MM.1S (cell line): ENCODE results near the gene CCDC107.

Source experiments
- DNase-seq: peaks from one replicate; pipeline ENCODE4 v3.0.0-alpha.2; 2015
- H2AFZ ChIP-seq: fragments of 300-600 bp; sonication (generic); 2 replicates; pipeline ENCODE4 v1.6.0; 2016; ENCODE audit warnings: antibody characterized with exemption, low read length
- H3F3A ChIP-seq: fragments of 300-600 bp; sonication (generic); 2 replicates; pipeline ENCODE4 v1.6.1; 2016; ENCODE audit warnings: mild to moderate bottlenecking, antibody characterized with exemption, low read length, moderate library complexity, mixed read lengths; ENCODE audit not compliant: insufficient read depth
- H3K27ac ChIP-seq: fragments of 300-600 bp; sonication (generic); 2 replicates; pipeline ENCODE4 v1.5.1; 2016; ENCODE audit warnings: mild to moderate bottlenecking, low read length
- H3K27me3 ChIP-seq: fragments of 300-600 bp; sonication (generic); replicated peaks from 2 replicates; pipeline ENCODE4 v1.6.0; 2016; ENCODE audit warnings: low read length; ENCODE audit not compliant: insufficient read depth
- H3K36me3 ChIP-seq: fragments of 300-600 bp; sonication (generic); replicated peaks from 2 replicates; pipeline ENCODE4 v1.6.1; 2016; ENCODE audit warnings: mild to moderate bottlenecking, low read length, mixed read lengths; ENCODE audit not compliant: insufficient read depth
- H3K4me1 ChIP-seq: fragments of 300-600 bp; sonication (generic); 2 replicates; pipeline ENCODE4 v1.6.1; 2016; ENCODE audit warnings: low read length, mixed read lengths
- H3K4me2 ChIP-seq: fragments of 300-600 bp; sonication (generic); 2 replicates; pipeline ENCODE4 v1.6.0; 2016; ENCODE audit warnings: low read depth, low read length
- H3K4me3 ChIP-seq: fragments of 300-600 bp; sonication (generic); 2 replicates; pipeline ENCODE4 v1.5.1; 2016; ENCODE audit warnings: low read length, mixed read lengths
- H3K79me2 ChIP-seq: fragments of 300-600 bp; sonication (generic); 2 replicates; pipeline ENCODE4 v1.6.1; 2016; ENCODE audit warnings: mixed run types, low read length, mixed read lengths
- H3K9ac ChIP-seq: fragments of 300-600 bp; sonication (generic); 2 replicates; pipeline ENCODE4 v1.6.1; 2016; ENCODE audit warnings: low read length, mixed read lengths
- H3K9me2 ChIP-seq: fragments of 300-600 bp; sonication (generic); replicated peaks from 2 replicates; pipeline ENCODE4 v1.6.1; 2016; ENCODE audit warnings: mild to moderate bottlenecking, low read length, mixed read lengths; ENCODE audit not compliant: insufficient read depth
- H3K9me3 ChIP-seq: fragments of 300-600 bp; sonication (generic); replicated peaks from 2 replicates; pipeline ENCODE4 v1.6.1; 2016; ENCODE audit warnings: mild to moderate bottlenecking, low read length, mixed read lengths; ENCODE audit not compliant: insufficient read depth
- H4K20me1 ChIP-seq: fragments of 300-600 bp; sonication (generic); 2 replicates; pipeline ENCODE4 v1.6.1; 2016; ENCODE audit warnings: mild to moderate bottlenecking, low read length, moderate library complexity, mixed read lengths; ENCODE audit not compliant: insufficient read depth
- EZH2 ChIP-seq: fragments of 300-600 bp; sonication (generic); optimal IDR thresholded peaks from 2 replicates; pipeline ENCODE3; 2017; ENCODE audit warnings: low read depth, mild to moderate bottlenecking, antibody characterized with exemption, low read length, mixed read lengths
- EZH2phosphoT487 ChIP-seq: fragments of 300-600 bp; sonication (generic); IDR thresholded peaks from 2 replicates; pipeline ENCODE4 v1.6.1; 2018; ENCODE audit warnings: antibody characterized with exemption, low read length
- TF ChIP-seq, protein P1 (sequence below): fragments of 300-600 bp; sonication (generic); IDR thresholded peaks from 2 replicates; pipeline ENCODE4 v1.5.1; 2016; ENCODE audit warnings: antibody characterized with exemption, low read length, mixed read lengths

CCDC107 gene

DNA sequence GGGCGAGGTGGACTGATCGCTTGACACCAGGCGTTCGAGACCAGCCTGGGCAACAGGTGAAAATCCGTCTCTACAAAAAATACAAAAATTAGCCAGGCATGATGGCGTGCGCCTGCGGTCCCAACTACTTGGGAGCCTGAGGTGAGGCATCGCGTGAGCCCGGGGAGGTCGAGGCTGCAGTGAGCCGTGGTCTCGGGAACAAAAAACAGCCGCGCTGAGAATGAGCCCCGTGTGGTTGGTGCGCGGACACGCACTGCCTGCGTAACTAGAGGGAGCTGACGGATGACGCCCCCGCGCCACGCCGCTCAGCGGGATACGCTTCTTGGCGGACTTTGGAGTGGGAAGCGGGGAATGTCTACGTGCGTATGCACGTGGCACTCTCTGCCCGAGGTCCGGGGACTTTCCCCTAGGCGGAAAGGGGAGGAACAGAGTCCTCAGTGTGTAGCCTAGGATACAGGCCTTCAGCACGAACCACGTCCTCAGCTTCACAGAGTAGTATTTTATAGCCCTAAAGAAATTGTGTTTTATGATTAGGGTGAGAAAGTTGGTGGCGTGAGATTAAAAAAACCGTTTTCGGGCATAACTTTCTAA, 451 bp upstream of the CCDC107 start, which contains the start of gene RMRP:
Gene RMRP (minus strand): TSS at position 474 of the 591 bp plus-strand sequence.
- H3K9ac ChIP-seq = peak within 1 kb of the TSS; percentile 88
- H3K4me2 ChIP-seq = peak within 1 kb of the TSS; percentile 89
- H3K9me3 ChIP-seq = no peaks in the 10 kb centered on the region
- H2AFZ ChIP-seq = peak within 1 kb of the TSS; percentile 80
- peak within 1 kb of the TSS; percentile 91 for H3K27ac ChIP-seq
- H3F3A ChIP-seq = peaks cover 20% of the 10 kb centered on the region
- no peaks in the 10 kb centered on the region for H4K20me1 ChIP-seq
- H3K79me2 ChIP-seq = peaks cover 14% of the 10 kb centered on the region
- no peaks in the 10 kb centered on the region for H3K36me3 ChIP-seq
- no peaks in the 10 kb centered on the region for H3K27me3 ChIP-seq
- TF ChIP-seq EZH2 = no peak
- TF ChIP-seq, protein P1, sequence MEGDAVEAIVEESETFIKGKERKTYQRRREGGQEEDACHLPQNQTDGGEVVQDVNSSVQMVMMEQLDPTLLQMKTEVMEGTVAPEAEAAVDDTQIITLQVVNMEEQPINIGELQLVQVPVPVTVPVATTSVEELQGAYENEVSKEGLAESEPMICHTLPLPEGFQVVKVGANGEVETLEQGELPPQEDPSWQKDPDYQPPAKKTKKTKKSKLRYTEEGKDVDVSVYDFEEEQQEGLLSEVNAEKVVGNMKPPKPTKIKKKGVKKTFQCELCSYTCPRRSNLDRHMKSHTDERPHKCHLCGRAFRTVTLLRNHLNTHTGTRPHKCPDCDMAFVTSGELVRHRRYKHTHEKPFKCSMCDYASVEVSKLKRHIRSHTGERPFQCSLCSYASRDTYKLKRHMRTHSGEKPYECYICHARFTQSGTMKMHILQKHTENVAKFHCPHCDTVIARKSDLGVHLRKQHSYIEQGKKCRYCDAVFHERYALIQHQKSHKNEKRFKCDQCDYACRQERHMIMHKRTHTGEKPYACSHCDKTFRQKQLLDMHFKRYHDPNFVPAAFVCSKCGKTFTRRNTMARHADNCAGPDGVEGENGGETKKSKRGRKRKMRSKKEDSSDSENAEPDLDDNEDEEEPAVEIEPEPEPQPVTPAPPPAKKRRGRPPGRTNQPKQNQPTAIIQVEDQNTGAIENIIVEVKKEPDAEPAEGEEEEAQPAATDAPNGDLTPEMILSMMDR = peak; percentile 9; the same call in 1 of the 2 replicates
- DNase-seq = peak; percentile 98
- peak within 1 kb of the TSS; percentile 74 for H3K4me3 ChIP-seq
- no peaks in the 10 kb centered on the region for H3K9me2 ChIP-seq
- peaks cover 13% of the 10 kb centered on the region; the same call in 1 of the 2 replicates for H3K4me1 ChIP-seq

DNA sequence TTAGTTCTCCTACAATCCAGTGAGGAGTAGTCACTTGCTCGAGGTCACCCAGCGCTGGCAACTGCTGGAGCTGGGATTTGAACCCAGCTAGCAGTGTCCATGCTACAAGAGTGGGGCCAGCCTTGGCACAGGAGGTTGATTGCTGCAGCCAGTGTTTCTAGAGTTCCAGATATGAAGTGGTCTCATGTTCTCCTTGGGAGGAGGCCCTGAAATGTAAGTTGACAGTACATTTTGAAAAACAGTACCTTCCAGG, 802 bp downstream of the CCDC107 start:
- H3K27me3 ChIP-seq = no peaks in the 10 kb centered on the region
- no peaks in the 10 kb centered on the region for H3K36me3 ChIP-seq
- TF ChIP-seq, protein P1 = no peak
- no peak for TF ChIP-seq EZH2
- TF ChIP-seq EZH2phosphoT487 = no peak
- H3K9me3 ChIP-seq = no peaks in the 10 kb centered on the region
- peaks cover 14% of the 10 kb centered on the region for H3K79me2 ChIP-seq
- peak overlapping the region; percentile 91; the same call in 1 of the 2 replicates for H3K27ac ChIP-seq
- H3K9ac ChIP-seq = peak overlapping the region; percentile 88
- H3K4me1 ChIP-seq = peaks cover 14% of the 10 kb centered on the region; the same call in 1 of the 2 replicates
- H2AFZ ChIP-seq = peak overlapping the region; percentile 80
- peaks cover 25% of the 10 kb centered on the region for H3F3A ChIP-seq
- H3K4me2 ChIP-seq = peak overlapping the region; percentile 89
- DNase-seq = peak; percentile 54
- H3K4me3 ChIP-seq = peak overlapping the region; percentile 74
- H4K20me1 ChIP-seq = no peaks in the 10 kb centered on the region
- no peaks in the 10 kb centered on the region for H3K9me2 ChIP-seq

DNA sequence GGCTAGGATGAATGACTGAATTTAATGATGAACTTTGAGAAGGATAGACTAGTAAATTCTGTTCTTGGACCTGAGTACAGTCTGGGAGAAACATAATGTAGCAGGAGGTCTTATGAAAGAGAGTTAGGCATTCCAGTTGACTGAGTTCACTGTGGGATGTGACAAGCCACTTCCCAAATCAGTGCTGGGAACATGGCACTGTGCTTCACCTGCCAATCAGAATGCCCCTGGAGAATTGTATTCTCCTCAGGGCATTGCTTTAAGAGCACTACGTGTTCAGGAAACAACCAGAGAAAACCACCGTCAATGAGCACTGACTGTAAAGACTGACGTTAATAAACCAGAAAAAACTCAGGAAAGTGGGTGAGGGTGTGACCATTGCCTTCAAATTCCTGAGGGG, 1.2 kb downstream of the CCDC107 start:
- H3K4me2 ChIP-seq = peak overlapping the region; percentile 89

More for the DNA sequence above, 1.2 kb downstream of the CCDC107 start:
- Histone ChIP-seq H3K27me3 (no peaks in the 10 kb centered on the region), H3K4me1 (peaks cover 19% of the 10 kb centered on the region), H3K36me3 (no peaks in the 10 kb centered on the region), H3K4me3 (peak overlapping the region; percentile 74), H3F3A (peaks cover 29% of the 10 kb centered on the region), H3K9ac (peak overlapping the region; percentile 88; the same call in 1 of the 2 replicates), H3K9me3 (no peaks in the 10 kb centered on the region), H3K27ac (peak overlapping the region; percentile 91; the same call in 1 of the 2 replicates), H2AFZ (no peak overlapping the region), H3K9me2 (no peaks in the 10 kb centered on the region), H3K79me2 (peaks cover 14% of the 10 kb centered on the region), H4K20me1 (no peaks in the 10 kb centered on the region)
- TF ChIP-seq, protein P1 = no peak
- TF ChIP-seq EZH2 = no peak
- no peak for TF ChIP-seq EZH2phosphoT487
- DNase-seq = no peak
